ENCODE data around the gene PXDN.

- no peak for TF ChIP-seq ZNF8 (CRISPR knock-in tag; IDR thresholded peaks at IDR 0.05)
- TF ChIP-seq ZFP3 (CRISPR knock-in tag; IDR thresholded peaks at IDR 0.05) = no peak
- TF ChIP-seq, protein P1, sequence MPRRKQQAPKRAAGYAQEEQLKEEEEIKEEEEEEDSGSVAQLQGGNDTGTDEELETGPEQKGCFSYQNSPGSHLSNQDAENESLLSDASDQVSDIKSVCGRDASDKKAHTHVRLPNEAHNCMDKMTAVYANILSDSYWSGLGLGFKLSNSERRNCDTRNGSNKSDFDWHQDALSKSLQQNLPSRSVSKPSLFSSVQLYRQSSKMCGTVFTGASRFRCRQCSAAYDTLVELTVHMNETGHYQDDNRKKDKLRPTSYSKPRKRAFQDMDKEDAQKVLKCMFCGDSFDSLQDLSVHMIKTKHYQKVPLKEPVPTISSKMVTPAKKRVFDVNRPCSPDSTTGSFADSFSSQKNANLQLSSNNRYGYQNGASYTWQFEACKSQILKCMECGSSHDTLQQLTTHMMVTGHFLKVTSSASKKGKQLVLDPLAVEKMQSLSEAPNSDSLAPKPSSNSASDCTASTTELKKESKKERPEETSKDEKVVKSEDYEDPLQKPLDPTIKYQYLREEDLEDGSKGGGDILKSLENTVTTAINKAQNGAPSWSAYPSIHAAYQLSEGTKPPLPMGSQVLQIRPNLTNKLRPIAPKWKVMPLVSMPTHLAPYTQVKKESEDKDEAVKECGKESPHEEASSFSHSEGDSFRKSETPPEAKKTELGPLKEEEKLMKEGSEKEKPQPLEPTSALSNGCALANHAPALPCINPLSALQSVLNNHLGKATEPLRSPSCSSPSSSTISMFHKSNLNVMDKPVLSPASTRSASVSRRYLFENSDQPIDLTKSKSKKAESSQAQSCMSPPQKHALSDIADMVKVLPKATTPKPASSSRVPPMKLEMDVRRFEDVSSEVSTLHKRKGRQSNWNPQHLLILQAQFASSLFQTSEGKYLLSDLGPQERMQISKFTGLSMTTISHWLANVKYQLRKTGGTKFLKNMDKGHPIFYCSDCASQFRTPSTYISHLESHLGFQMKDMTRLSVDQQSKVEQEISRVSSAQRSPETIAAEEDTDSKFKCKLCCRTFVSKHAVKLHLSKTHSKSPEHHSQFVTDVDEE (CRISPR knock-in tag; IDR thresholded peaks at IDR 0.05) = no peak
- TF ChIP-seq BACH2 (CRISPR knock-in tag; IDR thresholded peaks at IDR 0.05; ENCODE audit: borderline replicate concordance) = no peak
- no peak for TF ChIP-seq CSDC2 (CRISPR knock-in tag; IDR thresholded peaks at IDR 0.05)
- TF ChIP-seq RARB (CRISPR knock-in tag; IDR thresholded peaks at IDR 0.05) = no peak
- TF ChIP-seq, protein P2, sequence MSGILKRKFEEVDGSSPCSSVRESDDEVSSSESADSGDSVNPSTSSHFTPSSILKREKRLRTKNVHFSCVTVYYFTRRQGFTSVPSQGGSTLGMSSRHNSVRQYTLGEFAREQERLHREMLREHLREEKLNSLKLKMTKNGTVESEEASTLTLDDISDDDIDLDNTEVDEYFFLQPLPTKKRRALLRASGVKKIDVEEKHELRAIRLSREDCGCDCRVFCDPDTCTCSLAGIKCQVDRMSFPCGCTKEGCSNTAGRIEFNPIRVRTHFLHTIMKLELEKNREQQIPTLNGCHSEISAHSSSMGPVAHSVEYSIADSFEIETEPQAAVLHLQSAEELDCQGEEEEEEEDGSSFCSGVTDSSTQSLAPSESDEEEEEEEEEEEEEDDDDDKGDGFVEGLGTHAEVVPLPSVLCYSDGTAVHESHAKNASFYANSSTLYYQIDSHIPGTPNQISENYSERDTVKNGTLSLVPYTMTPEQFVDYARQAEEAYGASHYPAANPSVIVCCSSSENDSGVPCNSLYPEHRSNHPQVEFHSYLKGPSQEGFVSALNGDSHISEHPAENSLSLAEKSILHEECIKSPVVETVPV (CRISPR knock-in tag; IDR thresholded peaks at IDR 0.05) = no peak
- TF ChIP-seq, protein P3, sequence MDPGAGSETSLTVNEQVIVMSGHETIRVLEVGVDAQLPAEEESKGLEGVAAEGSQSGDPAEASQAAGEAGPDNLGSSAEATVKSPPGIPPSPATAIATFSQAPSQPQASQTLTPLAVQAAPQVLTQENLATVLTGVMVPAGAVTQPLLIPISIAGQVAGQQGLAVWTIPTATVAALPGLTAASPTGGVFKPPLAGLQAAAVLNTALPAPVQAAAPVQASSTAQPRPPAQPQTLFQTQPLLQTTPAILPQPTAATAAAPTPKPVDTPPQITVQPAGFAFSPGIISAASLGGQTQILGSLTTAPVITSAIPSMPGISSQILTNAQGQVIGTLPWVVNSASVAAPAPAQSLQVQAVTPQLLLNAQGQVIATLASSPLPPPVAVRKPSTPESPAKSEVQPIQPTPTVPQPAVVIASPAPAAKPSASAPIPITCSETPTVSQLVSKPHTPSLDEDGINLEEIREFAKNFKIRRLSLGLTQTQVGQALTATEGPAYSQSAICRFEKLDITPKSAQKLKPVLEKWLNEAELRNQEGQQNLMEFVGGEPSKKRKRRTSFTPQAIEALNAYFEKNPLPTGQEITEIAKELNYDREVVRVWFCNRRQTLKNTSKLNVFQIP (CRISPR knock-in tag; IDR thresholded peaks at IDR 0.05; ENCODE audit: borderline replicate concordance, low read depth) = no peak
- TF ChIP-seq ESRRG (CRISPR knock-in tag; IDR thresholded peaks at IDR 0.05) = no peak
- no peak for TF ChIP-seq ZFP30 (CRISPR knock-in tag; IDR thresholded peaks at IDR 0.05)
- TF ChIP-seq ARNTL (CRISPR knock-in tag; IDR thresholded peaks at IDR 0.05; ENCODE audit: borderline replicate concordance, low read depth) = no peak
- TF ChIP-seq, protein P4, sequence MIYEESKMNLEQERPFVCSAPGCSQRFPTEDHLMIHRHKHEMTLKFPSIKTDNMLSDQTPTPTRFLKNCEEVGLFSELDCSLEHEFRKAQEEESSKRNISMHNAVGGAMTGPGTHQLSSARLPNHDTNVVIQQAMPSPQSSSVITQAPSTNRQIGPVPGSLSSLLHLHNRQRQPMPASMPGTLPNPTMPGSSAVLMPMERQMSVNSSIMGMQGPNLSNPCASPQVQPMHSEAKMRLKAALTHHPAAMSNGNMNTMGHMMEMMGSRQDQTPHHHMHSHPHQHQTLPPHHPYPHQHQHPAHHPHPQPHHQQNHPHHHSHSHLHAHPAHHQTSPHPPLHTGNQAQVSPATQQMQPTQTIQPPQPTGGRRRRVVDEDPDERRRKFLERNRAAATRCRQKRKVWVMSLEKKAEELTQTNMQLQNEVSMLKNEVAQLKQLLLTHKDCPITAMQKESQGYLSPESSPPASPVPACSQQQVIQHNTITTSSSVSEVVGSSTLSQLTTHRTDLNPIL (CRISPR knock-in tag; IDR thresholded peaks at IDR 0.05; ENCODE audit: low read depth) = no peak
- TF ChIP-seq ISL1 (CRISPR knock-in tag; IDR thresholded peaks at IDR 0.05) = no peak
- no peak for TF ChIP-seq OSR1 (CRISPR knock-in tag; IDR thresholded peaks at IDR 0.05)
Observed at GRCh38 chr2:1771626-1772280, 27.4 kb upstream of the PXDN start.
